Nephron progenitor cell (in vitro differentiated cells): ENCODE data around the gene ATP13A3.
"Not testable (repeated sequence)": the region's sequence is repeated elsewhere in the genome, so short reads cannot be mapped to it uniquely, and the experiment has no call there.

ENCODE experiments used
- DNase-seq: peaks from one replicate; pipeline ENCODE4 v3.0.0; 2021
- H3K27ac Mint-ChIP-seq: 2 replicates; pipeline ENCODE4 v1.8.0; 2021; ENCODE audit warnings: mild to moderate bottlenecking, moderate library complexity, mixed read lengths
- H3K27me3 Mint-ChIP-seq: 2 replicates; pipeline ENCODE4 v1.8.0; 2021; ENCODE audit warnings: mild to moderate bottlenecking, low read depth, mixed read lengths; ENCODE audit not compliant: poor library complexity
- H3K36me3 Mint-ChIP-seq: 2 replicates; pipeline ENCODE4 v1.8.0; 2021; ENCODE audit warnings: low read depth, mixed read lengths
- H3K4me1 Mint-ChIP-seq: 2 replicates; pipeline ENCODE4 v1.8.0; 2021; ENCODE audit warnings: mixed read lengths
- H3K4me3 Mint-ChIP-seq: 2 replicates; pipeline ENCODE4 v1.8.0; 2021; ENCODE audit warnings: mild to moderate bottlenecking, moderate library complexity, mixed read lengths
- H3K9me3 Mint-ChIP-seq: 2 replicates; pipeline ENCODE4 v1.8.0; 2021; ENCODE audit warnings: mild to moderate bottlenecking, moderate library complexity, mixed read lengths
- TF ChIP-seq, protein P1 (sequence below): fragments of 200-600 bp; sonication (generic); IDR thresholded peaks from 2 replicates; pipeline ENCODE4 v1.5.0; 2021; ENCODE audit warnings: antibody characterized with exemption

Gene ATP13A3

DNA sequence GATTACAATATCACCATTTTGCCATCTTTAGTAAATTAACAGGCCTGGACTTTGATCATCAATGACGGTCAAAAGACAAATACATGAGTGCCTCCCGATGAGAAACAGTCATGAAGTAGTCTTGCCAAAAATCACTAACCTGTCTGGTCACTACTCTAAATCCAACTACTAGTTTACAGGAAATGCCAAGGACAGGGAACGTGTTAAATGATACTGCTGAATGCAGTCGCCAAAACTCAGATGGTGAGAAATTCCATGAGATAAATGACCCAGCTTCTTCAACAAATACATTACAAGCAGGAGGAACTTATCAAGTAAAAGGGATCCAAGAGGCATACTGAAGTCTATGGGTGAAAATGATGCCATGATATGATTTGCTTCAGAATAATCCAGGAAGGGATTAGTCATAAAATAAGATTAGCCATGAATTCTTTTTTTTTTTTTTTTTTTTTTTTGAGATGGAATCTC lies 35.8 kb upstream of the ATP13A3 start:
- Mint-ChIP-seq H3K9me3 (peaks cover 36% of the 10 kb centered on the region), H3K36me3 (peaks cover 12% of the 10 kb centered on the region), H3K27me3 (peaks cover 12% of the 10 kb centered on the region), H3K4me3 (no peak overlapping the region), H3K4me1 (peaks cover 14% of the 10 kb centered on the region), H3K27ac (no peak overlapping the region)
- TF ChIP-seq, protein P1, sequence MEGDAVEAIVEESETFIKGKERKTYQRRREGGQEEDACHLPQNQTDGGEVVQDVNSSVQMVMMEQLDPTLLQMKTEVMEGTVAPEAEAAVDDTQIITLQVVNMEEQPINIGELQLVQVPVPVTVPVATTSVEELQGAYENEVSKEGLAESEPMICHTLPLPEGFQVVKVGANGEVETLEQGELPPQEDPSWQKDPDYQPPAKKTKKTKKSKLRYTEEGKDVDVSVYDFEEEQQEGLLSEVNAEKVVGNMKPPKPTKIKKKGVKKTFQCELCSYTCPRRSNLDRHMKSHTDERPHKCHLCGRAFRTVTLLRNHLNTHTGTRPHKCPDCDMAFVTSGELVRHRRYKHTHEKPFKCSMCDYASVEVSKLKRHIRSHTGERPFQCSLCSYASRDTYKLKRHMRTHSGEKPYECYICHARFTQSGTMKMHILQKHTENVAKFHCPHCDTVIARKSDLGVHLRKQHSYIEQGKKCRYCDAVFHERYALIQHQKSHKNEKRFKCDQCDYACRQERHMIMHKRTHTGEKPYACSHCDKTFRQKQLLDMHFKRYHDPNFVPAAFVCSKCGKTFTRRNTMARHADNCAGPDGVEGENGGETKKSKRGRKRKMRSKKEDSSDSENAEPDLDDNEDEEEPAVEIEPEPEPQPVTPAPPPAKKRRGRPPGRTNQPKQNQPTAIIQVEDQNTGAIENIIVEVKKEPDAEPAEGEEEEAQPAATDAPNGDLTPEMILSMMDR, result no peak
- no peak for DNase-seq

DNA sequence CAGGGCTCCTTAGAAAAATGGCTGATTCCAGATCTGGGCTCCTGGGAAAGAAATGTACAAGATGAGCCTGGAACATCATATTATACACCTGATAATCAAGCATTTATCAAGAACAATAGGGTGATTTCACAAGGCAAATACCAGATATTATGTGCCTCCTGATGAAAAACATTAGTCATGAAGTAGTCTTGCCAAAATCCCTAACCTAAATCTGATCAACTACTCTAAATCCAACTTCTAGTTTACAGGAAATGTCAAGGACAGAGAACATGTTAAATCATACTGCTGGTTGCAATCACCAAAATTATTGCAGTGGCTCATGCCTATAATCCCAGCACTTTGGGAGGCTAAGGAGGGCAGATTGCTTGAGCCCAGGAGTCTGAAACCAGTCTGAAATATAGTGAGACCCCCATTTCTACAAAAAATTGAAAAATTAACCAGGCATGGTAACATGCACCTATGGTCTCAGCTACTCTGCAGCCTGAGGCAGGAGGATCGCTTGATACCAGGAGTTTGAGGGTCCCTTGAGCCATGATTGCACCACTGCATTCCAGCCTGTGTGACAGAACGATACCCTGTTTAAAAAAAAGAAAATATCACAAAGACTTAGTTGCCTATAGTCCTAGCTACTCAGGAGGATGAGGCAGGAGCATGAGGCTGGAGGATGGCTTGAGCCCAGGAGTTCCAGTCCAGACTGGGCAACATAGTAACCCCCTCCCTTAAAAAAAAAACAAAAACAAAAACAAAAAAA lies 34.9 kb upstream of the ATP13A3 start:
- H3K27ac Mint-ChIP-seq, result no peak overlapping the region
- TF ChIP-seq, protein P1, result no peak
- peaks cover 12% of the 10 kb centered on the region for H3K36me3 Mint-ChIP-seq

DNA sequence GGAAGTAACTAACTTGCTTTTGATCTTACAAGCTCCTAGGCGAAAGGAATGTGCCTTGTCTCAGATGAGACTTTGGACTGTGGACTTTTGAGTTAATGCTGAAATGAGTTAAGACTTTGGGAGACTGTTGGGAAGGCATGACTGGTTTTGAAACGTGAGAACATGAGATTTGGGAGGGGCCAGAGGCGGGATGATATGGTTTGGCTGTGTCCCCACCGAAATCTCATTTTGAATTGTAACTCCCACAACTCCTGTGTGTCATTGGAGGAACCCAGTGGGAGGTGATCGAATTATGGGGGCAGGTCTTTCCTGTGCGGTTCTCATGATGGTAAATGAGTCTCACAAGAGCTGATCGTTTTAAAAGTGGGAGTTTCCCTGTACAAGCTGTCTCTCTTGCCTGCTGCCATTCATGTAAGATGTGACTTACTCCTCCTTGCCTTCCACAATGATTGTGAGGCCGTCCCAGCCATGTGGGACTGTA lies 33.9 kb upstream of the ATP13A3 start:
- DNase-seq, result not testable (repeated sequence)
- H3K27ac Mint-ChIP-seq, result peak overlapping the region; percentile 61

More for the DNA sequence above, 34.9 kb upstream of the ATP13A3 start:
- DNase-seq, result no peak
- H3K4me3 Mint-ChIP-seq, result no peak overlapping the region
- H3K4me1 Mint-ChIP-seq, result peaks cover 14% of the 10 kb centered on the region
- peaks cover 12% of the 10 kb centered on the region for H3K27me3 Mint-ChIP-seq
- peaks cover 39% of the 10 kb centered on the region for H3K9me3 Mint-ChIP-seq

DNA sequence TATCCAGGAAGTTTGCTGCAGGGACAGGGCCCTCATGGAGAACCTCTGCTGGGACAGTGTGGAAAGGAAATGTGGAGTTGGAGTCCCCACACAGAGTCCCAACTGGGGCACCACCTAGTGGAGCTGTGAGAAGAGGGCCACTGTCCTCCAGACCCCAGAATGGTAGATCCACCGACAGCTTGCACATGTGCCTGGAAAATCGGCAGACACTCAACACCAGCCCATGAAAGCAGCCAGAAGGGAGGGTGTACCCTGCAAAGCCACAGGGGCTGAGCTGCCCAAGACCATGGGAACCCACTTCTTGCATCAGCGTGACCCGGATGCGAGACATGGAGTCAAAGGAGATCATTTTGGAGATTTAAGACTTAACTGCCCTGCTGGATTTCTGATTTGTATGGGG lies 33.4 kb upstream of the ATP13A3 start:
- H3K4me3 Mint-ChIP-seq, H3K36me3 Mint-ChIP-seq, H3K27me3 Mint-ChIP-seq, DNase-seq: not testable (repeated sequence)
- H3K4me1 Mint-ChIP-seq, result peaks cover 21% of the 10 kb centered on the region
- peak overlapping the region; percentile 61 for H3K27ac Mint-ChIP-seq
- peaks cover 28% of the 10 kb centered on the region for H3K9me3 Mint-ChIP-seq

More for the DNA sequence above, 33.9 kb upstream of the ATP13A3 start:
- not testable (repeated sequence) for H3K27me3 Mint-ChIP-seq, H3K36me3 Mint-ChIP-seq, H3K4me3 Mint-ChIP-seq
- H3K9me3 Mint-ChIP-seq, result peaks cover 32% of the 10 kb centered on the region
- peaks cover 16% of the 10 kb centered on the region for H3K4me1 Mint-ChIP-seq

DNA sequence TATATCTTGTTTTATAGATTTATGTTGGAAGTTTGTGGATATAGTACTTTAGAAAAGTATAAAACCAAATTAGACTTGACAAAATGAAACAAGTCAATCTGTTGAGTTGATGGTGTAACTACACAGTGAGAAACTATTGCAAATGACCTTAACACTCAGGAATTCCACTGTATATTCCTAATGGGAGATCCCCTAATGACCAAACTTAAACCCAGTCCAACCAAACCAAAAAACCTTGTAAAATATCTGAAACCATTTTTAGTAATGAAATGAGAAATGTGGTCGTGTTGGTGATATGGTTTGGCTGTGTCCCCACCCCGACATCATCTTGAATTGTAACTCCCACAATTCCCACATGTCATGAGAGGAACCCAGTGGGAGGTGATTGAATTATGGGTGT lies 31.9 kb upstream of the ATP13A3 start:
- Mint-ChIP-seq H3K4me3 (no peak overlapping the region), H3K36me3 (peaks cover 6% of the 10 kb centered on the region), H3K4me1 (peaks cover 30% of the 10 kb centered on the region), H3K9me3 (peaks cover 26% of the 10 kb centered on the region), H3K27me3 (peaks cover 6% of the 10 kb centered on the region), H3K27ac (no peak overlapping the region)
- DNase-seq, result no peak
- TF ChIP-seq, protein P1, result no peak

DNA sequence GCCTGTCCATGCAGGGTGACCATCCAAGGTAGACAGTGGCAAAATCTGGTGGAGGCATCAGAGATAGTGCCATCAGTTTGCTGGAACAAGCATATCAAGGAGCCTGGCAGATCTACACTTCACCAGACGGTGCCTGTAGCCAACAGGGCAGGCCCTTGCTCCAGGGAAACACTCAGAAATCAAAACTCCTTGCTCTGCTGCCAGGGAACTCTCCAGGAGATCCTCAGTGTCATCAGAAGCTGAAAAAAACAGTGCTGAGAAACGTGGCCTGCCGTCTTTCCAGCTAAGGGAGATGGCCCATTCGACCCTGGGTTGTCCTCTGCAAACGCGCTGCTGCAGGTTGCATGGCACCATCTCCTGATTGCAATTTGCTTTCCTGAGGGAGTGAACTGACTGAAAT lies 30.5 kb upstream of the ATP13A3 start:
- no peak overlapping the region for H3K4me3 Mint-ChIP-seq
- TF ChIP-seq, protein P1, result no peak
- DNase-seq, result no peak
- peaks cover 26% of the 10 kb centered on the region for H3K9me3 Mint-ChIP-seq
- H3K36me3 Mint-ChIP-seq, result peaks cover 6% of the 10 kb centered on the region
- peaks cover 36% of the 10 kb centered on the region for H3K4me1 Mint-ChIP-seq
- H3K27ac Mint-ChIP-seq, result no peak overlapping the region
- H3K27me3 Mint-ChIP-seq, result peaks cover 6% of the 10 kb centered on the region

DNA sequence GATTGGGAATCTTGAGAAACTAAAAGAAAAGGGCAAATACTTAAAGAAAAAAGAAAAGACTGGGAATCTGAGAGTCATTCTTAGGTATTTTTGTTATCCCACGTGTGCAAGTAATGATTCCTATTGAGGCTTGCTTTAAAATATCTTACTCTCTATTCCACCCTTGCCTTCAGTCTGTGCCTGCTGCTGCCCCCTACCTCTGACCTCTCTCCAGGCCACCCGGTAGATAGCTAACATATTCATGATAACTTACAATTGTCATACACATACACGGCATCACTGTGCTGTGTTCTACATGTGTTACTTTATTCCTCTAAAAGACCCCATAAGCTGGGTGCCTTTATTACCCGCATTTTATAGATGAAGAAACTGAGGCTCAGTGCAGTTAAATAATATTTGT lies 27.8 kb upstream of the ATP13A3 start:
- H3K27me3 Mint-ChIP-seq, result peaks cover 2% of the 10 kb centered on the region
- peaks cover 22% of the 10 kb centered on the region for H3K4me1 Mint-ChIP-seq
- peaks cover 26% of the 10 kb centered on the region for H3K9me3 Mint-ChIP-seq
- no peak for DNase-seq
- TF ChIP-seq, protein P1, result no peak
- H3K36me3 Mint-ChIP-seq, result peaks cover 6% of the 10 kb centered on the region
- no peak overlapping the region for H3K27ac Mint-ChIP-seq
- H3K4me3 Mint-ChIP-seq, result no peak overlapping the region
